Measurements from ENCODE around the gene KLHL40.

DNA sequence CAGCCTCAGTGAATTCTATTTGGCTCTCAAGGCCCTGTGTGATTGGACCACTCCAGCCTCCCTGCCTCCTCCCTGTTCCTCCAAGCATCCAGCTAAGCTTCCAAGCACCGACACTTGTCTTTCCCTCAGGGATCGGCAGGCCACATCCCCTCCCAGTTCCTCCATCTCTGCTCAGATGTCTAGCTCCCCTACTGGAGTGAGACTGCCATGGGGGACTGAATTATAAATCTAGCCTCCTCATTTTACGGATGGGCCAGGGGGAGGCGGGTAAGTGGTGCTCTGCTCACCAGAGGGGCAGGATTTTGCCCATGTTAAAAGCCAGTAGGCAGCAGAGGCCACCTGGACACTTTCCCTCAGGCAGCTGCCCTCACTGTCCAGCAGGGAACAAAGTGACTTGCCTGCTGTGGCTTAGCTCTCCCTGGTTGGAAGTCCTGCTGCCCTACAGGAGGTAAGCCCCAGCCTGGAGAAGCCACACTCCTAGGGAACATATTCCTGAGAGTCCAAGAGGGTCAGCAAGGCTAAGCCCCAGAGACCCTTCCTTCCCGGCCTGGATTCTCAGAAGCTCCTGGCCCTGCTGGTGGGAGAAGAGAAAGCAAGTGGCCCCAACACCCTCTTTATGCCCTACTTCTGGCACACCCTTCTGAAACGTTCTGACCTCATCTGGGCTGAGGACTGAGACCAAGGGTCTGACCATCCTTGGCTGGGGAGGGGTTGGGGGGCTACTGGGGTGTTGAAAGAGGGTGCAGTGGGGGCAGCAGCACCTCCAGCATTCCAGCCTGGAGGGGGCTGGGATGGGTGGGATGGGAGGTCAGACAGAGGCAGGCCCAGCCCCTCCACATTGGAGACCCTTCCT, 26.4 kb downstream of the KLHL40 start:
- TF ChIP-seq, protein P1, sequence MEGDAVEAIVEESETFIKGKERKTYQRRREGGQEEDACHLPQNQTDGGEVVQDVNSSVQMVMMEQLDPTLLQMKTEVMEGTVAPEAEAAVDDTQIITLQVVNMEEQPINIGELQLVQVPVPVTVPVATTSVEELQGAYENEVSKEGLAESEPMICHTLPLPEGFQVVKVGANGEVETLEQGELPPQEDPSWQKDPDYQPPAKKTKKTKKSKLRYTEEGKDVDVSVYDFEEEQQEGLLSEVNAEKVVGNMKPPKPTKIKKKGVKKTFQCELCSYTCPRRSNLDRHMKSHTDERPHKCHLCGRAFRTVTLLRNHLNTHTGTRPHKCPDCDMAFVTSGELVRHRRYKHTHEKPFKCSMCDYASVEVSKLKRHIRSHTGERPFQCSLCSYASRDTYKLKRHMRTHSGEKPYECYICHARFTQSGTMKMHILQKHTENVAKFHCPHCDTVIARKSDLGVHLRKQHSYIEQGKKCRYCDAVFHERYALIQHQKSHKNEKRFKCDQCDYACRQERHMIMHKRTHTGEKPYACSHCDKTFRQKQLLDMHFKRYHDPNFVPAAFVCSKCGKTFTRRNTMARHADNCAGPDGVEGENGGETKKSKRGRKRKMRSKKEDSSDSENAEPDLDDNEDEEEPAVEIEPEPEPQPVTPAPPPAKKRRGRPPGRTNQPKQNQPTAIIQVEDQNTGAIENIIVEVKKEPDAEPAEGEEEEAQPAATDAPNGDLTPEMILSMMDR (conservative IDR thresholded peaks at IDR 0.05; ENCODE audit: low read depth, low read length), result no peak
- TF ChIP-seq EZH2 (IDR thresholded peaks at IDR 0.05; ENCODE audit: borderline replicate concordance, low read depth, low read length, poor library complexity, severe bottlenecking), result no peak
